ENCODE measurements around the gene HSPB6.

The HSPB6 gene

GRCh38 chr19:35744430-35745327, 12.2 kb downstream of the HSPB6 start:
- Histone ChIP-seq H3K9me3 (ENCODE audit: control insufficient read depth, insufficient read depth, low read length) (no peaks in the 10 kb centered on the region), H3K27me3 (ENCODE audit: control insufficient read depth, insufficient read depth, low read length) (no peaks in the 10 kb centered on the region), H3K27ac (ENCODE audit: low read length) (no peak overlapping the region), H3K4me3 (ENCODE audit: low read length) (peak overlapping the region; percentile 56; the same call in 1 of the 2 replicates), H3K36me3 (ENCODE audit: control insufficient read depth, insufficient read depth, low read length) (no peaks in the 10 kb centered on the region), H3K4me1 (ENCODE audit: control insufficient read depth, insufficient read depth, low read length) (peaks cover 2% of the 10 kb centered on the region; the same call in 1 of the 2 replicates)
- peak; percentile 90 for DNase-seq (ENCODE audit: low read depth, low spot score)
- WGBS (ENCODE audit: insufficient coverage, insufficient read length): no CpG with 5 or more reads among the region's 41 CpGs

GRCh38 chr19:35743640-35744429, 13.0 kb downstream of the HSPB6 start:
- Histone ChIP-seq H3K9me3 (ENCODE audit: control insufficient read depth, insufficient read depth, low read length) (no peaks in the 10 kb centered on the region), H3K27ac (ENCODE audit: low read length) (no peak overlapping the region), H3K27me3 (ENCODE audit: control insufficient read depth, insufficient read depth, low read length) (no peaks in the 10 kb centered on the region), H3K4me3 (ENCODE audit: low read length) (peak overlapping the region; percentile 35; the same call in 1 of the 2 replicates), H3K36me3 (ENCODE audit: control insufficient read depth, insufficient read depth, low read length) (no peaks in the 10 kb centered on the region), H3K4me1 (ENCODE audit: control insufficient read depth, insufficient read depth, low read length) (peaks cover 2% of the 10 kb centered on the region; the same call in 1 of the 2 replicates)
- WGBS (ENCODE audit: insufficient coverage, insufficient read length): no CpG with 5 or more reads among the region's 19 CpGs
- DNase-seq (ENCODE audit: low read depth, low spot score): no peak

GRCh38 chr19:35742121-35742724, 14.6 kb downstream of the HSPB6 start, which contains the start of gene IGFLR1:
IGFLR1 (minus strand) TSS chr19:35742452; CDS start chr19:35741180, 1,272 bp downstream.
- H3K27me3 ChIP-seq (ENCODE audit: control insufficient read depth, insufficient read depth, low read length): no peaks in the 10 kb centered on the region
- H3K4me3 ChIP-seq (ENCODE audit: low read length): no peak within 1 kb of the TSS
- H3K36me3 ChIP-seq (ENCODE audit: control insufficient read depth, insufficient read depth, low read length): peaks cover 9% of the 10 kb centered on the region; the same call in 1 of the 2 replicates
- H3K9me3 ChIP-seq (ENCODE audit: control insufficient read depth, insufficient read depth, low read length): no peaks in the 10 kb centered on the region
- no CpG with 5 or more reads among the region's 9 CpGs for WGBS (ENCODE audit: insufficient coverage, insufficient read length)
- DNase-seq (ENCODE audit: low read depth, low spot score): no peak
- no peak within 1 kb of the TSS for H3K27ac ChIP-seq (ENCODE audit: low read length)
- peaks cover 2% of the 10 kb centered on the region; the same call in 1 of the 2 replicates for H3K4me1 ChIP-seq (ENCODE audit: control insufficient read depth, insufficient read depth, low read length)

GRCh38 chr19:35741203-35741515, 15.7 kb downstream of the HSPB6 start:
- H3K4me3 ChIP-seq (ENCODE audit: low read length): peak overlapping the region; percentile 51; the same call in 1 of the 2 replicates
- no CpG with 5 or more reads among the region's 12 CpGs for WGBS (ENCODE audit: insufficient coverage, insufficient read length)
- H3K27ac ChIP-seq (ENCODE audit: low read length): no peak overlapping the region
- H3K4me1 ChIP-seq (ENCODE audit: control insufficient read depth, insufficient read depth, low read length): peaks cover 2% of the 10 kb centered on the region; the same call in 1 of the 2 replicates
- no peak for DNase-seq (ENCODE audit: low read depth, low spot score)
- H3K9me3 ChIP-seq (ENCODE audit: control insufficient read depth, insufficient read depth, low read length): no peaks in the 10 kb centered on the region
- no peaks in the 10 kb centered on the region for H3K27me3 ChIP-seq (ENCODE audit: control insufficient read depth, insufficient read depth, low read length)
- peaks cover 12% of the 10 kb centered on the region; the same call in 1 of the 2 replicates for H3K36me3 ChIP-seq (ENCODE audit: control insufficient read depth, insufficient read depth, low read length)

GRCh38 chr19:35740423-35741202, 16.2 kb downstream of the HSPB6 start:
- Histone ChIP-seq H3K9me3 (ENCODE audit: control insufficient read depth, insufficient read depth, low read length) (no peaks in the 10 kb centered on the region), H3K4me1 (ENCODE audit: control insufficient read depth, insufficient read depth, low read length) (peaks cover 2% of the 10 kb centered on the region; the same call in 1 of the 2 replicates), H3K27ac (ENCODE audit: low read length) (no peak overlapping the region), H3K36me3 (ENCODE audit: control insufficient read depth, insufficient read depth, low read length) (peaks cover 12% of the 10 kb centered on the region; the same call in 1 of the 2 replicates), H3K4me3 (ENCODE audit: low read length) (peak overlapping the region; percentile 79), H3K27me3 (ENCODE audit: control insufficient read depth, insufficient read depth, low read length) (no peaks in the 10 kb centered on the region)
- no CpG with 5 or more reads among the region's 63 CpGs for WGBS (ENCODE audit: insufficient coverage, insufficient read length)
- peak; percentile 92 for DNase-seq (ENCODE audit: low read depth, low spot score)

- no peaks in the 10 kb centered on the region for H3K27me3 ChIP-seq (ENCODE audit: control insufficient read depth, insufficient read depth, low read length)
- H3K4me1 ChIP-seq (ENCODE audit: control insufficient read depth, insufficient read depth, low read length): peaks cover 2% of the 10 kb centered on the region; the same call in 1 of the 2 replicates
- H3K36me3 ChIP-seq (ENCODE audit: control insufficient read depth, insufficient read depth, low read length): peaks cover 16% of the 10 kb centered on the region
- peak overlapping the region; percentile 79 for H3K4me3 ChIP-seq (ENCODE audit: low read length)
- no peak for DNase-seq (ENCODE audit: low read depth, low spot score)
- H3K27ac ChIP-seq (ENCODE audit: low read length): no peak overlapping the region
- no CpG with 5 or more reads among the region's 16 CpGs for WGBS (ENCODE audit: insufficient coverage, insufficient read length)
- H3K9me3 ChIP-seq (ENCODE audit: control insufficient read depth, insufficient read depth, low read length): no peaks in the 10 kb centered on the region
Observed at GRCh38 chr19:35740108-35740422, 16.8 kb downstream of the HSPB6 start.

GRCh38 chr19:35739275-35740107, 17.3 kb downstream of the HSPB6 start:
- no CpG with 5 or more reads among the region's 29 CpGs for WGBS (ENCODE audit: insufficient coverage, insufficient read length)
- no peaks in the 10 kb centered on the region for H3K27me3 ChIP-seq (ENCODE audit: control insufficient read depth, insufficient read depth, low read length)
- H3K4me3 ChIP-seq (ENCODE audit: low read length): peak overlapping the region; percentile 79; the same call in 1 of the 2 replicates
- H3K36me3 ChIP-seq (ENCODE audit: control insufficient read depth, insufficient read depth, low read length): peaks cover 20% of the 10 kb centered on the region
- no peak for DNase-seq (ENCODE audit: low read depth, low spot score)
- H3K9me3 ChIP-seq (ENCODE audit: control insufficient read depth, insufficient read depth, low read length): no peaks in the 10 kb centered on the region
- peaks cover 2% of the 10 kb centered on the region; the same call in 1 of the 2 replicates for H3K4me1 ChIP-seq (ENCODE audit: control insufficient read depth, insufficient read depth, low read length)
- no peak overlapping the region for H3K27ac ChIP-seq (ENCODE audit: low read length)

- H3K9me3 ChIP-seq (ENCODE audit: control insufficient read depth, insufficient read depth, low read length): no peaks in the 10 kb centered on the region
- peaks cover 2% of the 10 kb centered on the region; the same call in 1 of the 2 replicates for H3K4me1 ChIP-seq (ENCODE audit: control insufficient read depth, insufficient read depth, low read length)
- H3K36me3 ChIP-seq (ENCODE audit: control insufficient read depth, insufficient read depth, low read length): peaks cover 27% of the 10 kb centered on the region
- WGBS (ENCODE audit: insufficient coverage, insufficient read length): no CpG with 5 or more reads among the region's 2 CpGs
- no peak overlapping the region for H3K27ac ChIP-seq (ENCODE audit: low read length)
- no peaks in the 10 kb centered on the region for H3K27me3 ChIP-seq (ENCODE audit: control insufficient read depth, insufficient read depth, low read length)
- no peak overlapping the region for H3K4me3 ChIP-seq (ENCODE audit: low read length)
- DNase-seq (ENCODE audit: low read depth, low spot score): no peak
Observed at GRCh38 chr19:35738887-35739229, 18.0 kb downstream of the HSPB6 start.

All from iPS DF 6.9 (cell line).